Upper lobe of left lung (tissue), 6 donors: Measurements from ENCODE around the gene SLC25A15. TPM values are rescaled to one million over a fixed set of nuclear protein-coding genes. Genes with fewer than 3 reads are reported as not detected.

Experiments used
- ATAC-seq, 2 donors: fragments of 200-7000 bp; cut with Tn5 transposase; one replicate each; pipeline ENCODE4 v1.9.1; 2022; ENCODE audit warnings: mild to moderate bottlenecking in 2 of 2, moderate library complexity in 2 of 2; ENCODE audit not compliant: low FRiP score in 2 of 2
- DNase-seq, 2 donors: peaks; one replicate each; pipeline ENCODE4 v3.0.0-alpha.2; 2019 to 2020
- H3K27ac ChIP-seq, 4 donors: fragments of 200-600 bp; sonication (generic); one replicate each; pipeline ENCODE4 v1.5.1; 2016 to 2019
- H3K27me3 ChIP-seq, 4 donors: fragments of 200-600 bp; sonication (generic); one replicate each; pipeline ENCODE4 v1.5.1; 2017 to 2019
- H3K36me3 ChIP-seq, 4 donors: fragments of 200-600 bp; sonication (generic); one replicate each; pipeline ENCODE4 v1.5.1; 2016 to 2019
- H3K4me1 ChIP-seq, 4 donors: fragments of 200-600 bp; sonication (generic); one replicate each; pipeline ENCODE4 v1.5.1; 2018 to 2019
- H3K4me3 ChIP-seq, 4 donors: fragments of 200-600 bp; sonication (generic); one replicate each; pipeline ENCODE4 v1.5.1; 2017 to 2019; ENCODE audit warnings: mild to moderate bottlenecking in 2 of 4, moderate library complexity in 1 of 4
- H3K9me3 ChIP-seq, 4 donors: fragments of 200-600 bp; sonication (generic); one replicate each; pipeline ENCODE4 v1.5.1; 2018 to 2019
- EP300 ChIP-seq, 4 donors: sonication (generic); formaldehyde crosslinking; IDR thresholded peaks; one replicate each; pipeline ENCODE4 v1.5.1; 2017; ENCODE audit warnings: antibody characterized with exemption in 4 of 4, control low read depth in 2 of 4
- POLR2A ChIP-seq, 4 donors: fragments of 450-650 bp; IDR thresholded peaks; one replicate each; pipeline ENCODE4 v1.5.1; 2016 to 2017; ENCODE audit warnings: antibody characterized with exemption in 4 of 4, mild to moderate bottlenecking in 2 of 4
- POLR2AphosphoS5 ChIP-seq, 2 donors: sonication (generic); formaldehyde crosslinking; IDR thresholded peaks; one replicate each; pipeline ENCODE4 v1.5.1; 2017; ENCODE audit warnings: antibody characterized with exemption in 2 of 2
- WGBS, 2 donors: methylation state at CpG; one replicate each; pipeline ENCODE4 v1.1.5; 2017 to 2018; 5-methylcytosine and 5-hydroxymethylcytosine counted together
- total RNA-seq, 6 donors: library from RNA; depleted of rRNA in 4 of 6; stranded (reverse); fragments of >200 nt in 4 of 6; gene quantifications; one replicate each; pipeline versions ENCODE4 v1.1.0 to v1.2.1, GENCODE V29; 2016 to 2021
- TF ChIP-seq, protein P1 (sequence below), 6 experiments: fragments of 450-650 bp in 4 of 6; fragments of 200-600 bp in 2 of 6; sonication (generic) in 2 of 6; IDR thresholded peaks; one replicate each; pipeline ENCODE4 v1.5.1; 2016 to 2019; ENCODE audit warnings: antibody characterized with exemption in 6 of 6
- donor health status: DM: no; HTN: no; CAD: no; lungs with moderate emphysema.
- donor health status: DM: no; HTN: yes; CAD: no; lungs with severe emphysema.

The SLC25A15 gene
- total RNA-seq, 6 donors from 2014 or later, result 4.7 to 9.9 (median 5.8) TPM; not detected in 1

DNA sequence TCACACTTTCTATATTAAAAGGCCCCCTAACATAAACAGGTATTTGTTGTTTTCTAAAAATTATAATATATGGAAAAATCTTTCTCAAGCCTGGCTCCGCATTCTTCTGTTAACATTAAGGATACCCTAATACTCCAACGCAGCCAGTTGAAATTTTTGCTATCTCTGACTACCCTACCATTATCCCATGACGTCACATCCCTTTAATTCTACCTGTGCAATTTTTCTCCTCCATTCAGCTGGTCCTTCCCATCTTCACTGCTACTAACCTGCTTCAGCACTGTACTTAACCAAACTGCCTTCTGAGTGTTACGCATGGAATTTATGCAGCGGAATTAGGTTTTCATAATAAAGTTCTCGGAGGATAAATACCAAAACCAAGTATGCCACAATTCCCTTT lies 19.4 kb upstream of the SLC25A15 start:
- WGBS, 2 donors, result 81 to 84% methylated on average over 6 of the region's 6 CpGs
- ATAC-seq (no peak), DNase-seq (no peak)
- no peaks in the 10 kb centered on the region for H3K27me3 ChIP-seq
- TF ChIP-seq EP300 (IDR thresholded peaks at IDR 0.05) (no peak), POLR2AphosphoS5 (IDR thresholded peaks at IDR 0.05) (no peak), POLR2A (IDR thresholded peaks at IDR 0.05) (no peak)
- TF ChIP-seq, protein P1, sequence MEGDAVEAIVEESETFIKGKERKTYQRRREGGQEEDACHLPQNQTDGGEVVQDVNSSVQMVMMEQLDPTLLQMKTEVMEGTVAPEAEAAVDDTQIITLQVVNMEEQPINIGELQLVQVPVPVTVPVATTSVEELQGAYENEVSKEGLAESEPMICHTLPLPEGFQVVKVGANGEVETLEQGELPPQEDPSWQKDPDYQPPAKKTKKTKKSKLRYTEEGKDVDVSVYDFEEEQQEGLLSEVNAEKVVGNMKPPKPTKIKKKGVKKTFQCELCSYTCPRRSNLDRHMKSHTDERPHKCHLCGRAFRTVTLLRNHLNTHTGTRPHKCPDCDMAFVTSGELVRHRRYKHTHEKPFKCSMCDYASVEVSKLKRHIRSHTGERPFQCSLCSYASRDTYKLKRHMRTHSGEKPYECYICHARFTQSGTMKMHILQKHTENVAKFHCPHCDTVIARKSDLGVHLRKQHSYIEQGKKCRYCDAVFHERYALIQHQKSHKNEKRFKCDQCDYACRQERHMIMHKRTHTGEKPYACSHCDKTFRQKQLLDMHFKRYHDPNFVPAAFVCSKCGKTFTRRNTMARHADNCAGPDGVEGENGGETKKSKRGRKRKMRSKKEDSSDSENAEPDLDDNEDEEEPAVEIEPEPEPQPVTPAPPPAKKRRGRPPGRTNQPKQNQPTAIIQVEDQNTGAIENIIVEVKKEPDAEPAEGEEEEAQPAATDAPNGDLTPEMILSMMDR (IDR thresholded peaks at IDR 0.05), result no peak
- peak overlapping the region; percentile 84 to 93 (median 89) for H3K27ac ChIP-seq
- no peaks in the 10 kb centered on the region for H3K9me3 ChIP-seq
- H3K4me1 ChIP-seq, result peaks cover 13 to 19% (median 13%) of the 10 kb centered on the region in 4 donors
- H3K36me3 ChIP-seq, result peaks cover 0 to 8% (median 0%) of the 10 kb centered on the region in 4 donors
- peak overlapping the region; percentile 69 to 91 (median 83) for H3K4me3 ChIP-seq

GRCh38 chr13:40770609-40770933 lies 18.8 kb upstream of the SLC25A15 start:
- Histone ChIP-seq H3K4me3 (peak overlapping the region; percentile 69 to 91 (median 83)), H3K36me3 (peaks cover 0 to 4% (median 0%) of the 10 kb centered on the region in 4 donors), H3K27me3 (no peaks in the 10 kb centered on the region), H3K27ac (peak overlapping the region; percentile 84 to 93 (median 89)), H3K9me3 (no peaks in the 10 kb centered on the region), H3K4me1 (peaks cover 13 to 19% (median 13%) of the 10 kb centered on the region in 4 donors)
- 0% methylated on average over 9 of the region's 9 CpGs for WGBS, 2 donors
- no peak for TF ChIP-seq EP300 (IDR thresholded peaks at IDR 0.05)
- TF ChIP-seq POLR2A (IDR thresholded peaks at IDR 0.05), result no peak
- TF ChIP-seq POLR2AphosphoS5 (IDR thresholded peaks at IDR 0.05), result no peak
- ATAC-seq (no peak), DNase-seq (no peak)

DNA sequence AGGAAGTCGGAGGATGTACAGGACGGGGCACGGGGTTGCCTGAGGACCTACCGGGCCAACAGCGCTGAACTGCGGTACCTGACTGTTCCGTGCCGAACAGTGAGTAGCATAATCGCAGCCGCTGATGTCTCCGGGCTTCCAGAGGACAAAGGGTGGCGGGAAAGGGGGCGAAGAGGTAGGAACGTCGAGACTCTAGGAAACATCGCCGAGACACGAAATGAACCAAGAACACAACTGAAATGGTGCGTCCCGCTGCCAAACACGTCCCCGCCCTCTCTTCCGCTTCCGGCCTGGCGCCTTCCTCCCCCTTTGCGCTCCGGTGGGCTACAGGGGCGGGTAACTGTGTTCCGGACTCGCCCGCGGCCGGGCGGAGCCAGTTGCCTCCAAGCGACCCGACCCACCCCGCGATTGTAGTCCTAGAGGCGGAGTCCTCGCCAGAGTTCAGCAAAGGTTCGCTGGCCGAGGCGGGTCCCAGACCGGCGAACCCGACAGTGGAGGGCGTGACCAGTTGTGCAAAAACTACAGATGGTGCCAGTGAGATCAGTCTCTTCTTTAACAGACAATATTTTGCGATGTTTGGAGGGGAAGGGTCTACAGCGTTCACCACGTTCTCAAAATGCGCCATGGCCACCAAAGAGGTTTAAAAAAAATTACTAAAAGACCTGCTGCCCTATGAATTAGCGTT lies 18.3 kb upstream of the SLC25A15 start, which contains the start of gene MRPS31:
TSS of gene MRPS31 (minus strand) at position 257 of the 685 bp plus-strand sequence. CDS start at position 203, 54 bp downstream.
- Histone ChIP-seq H3K4me1 (peaks cover 13 to 19% (median 13%) of the 10 kb centered on the region in 4 donors), H3K4me3 (peak within 1 kb of the TSS; percentile 69 to 91 (median 83)), H3K9me3 (no peaks in the 10 kb centered on the region), H3K27me3 (no peaks in the 10 kb centered on the region), H3K27ac (peak within 1 kb of the TSS; percentile 84 to 93 (median 89)), H3K36me3 (peaks cover 0 to 4% (median 0%) of the 10 kb centered on the region in 4 donors)
- DNase-seq, result peak; percentile 98 to 99
- TF ChIP-seq POLR2A (IDR thresholded peaks at IDR 0.05) (peak in 3 of 4 donors; percentile 26 to 78 (median 28)), EP300 (IDR thresholded peaks at IDR 0.05) (peak in 1 of 4 donors; percentile 84), POLR2AphosphoS5 (IDR thresholded peaks at IDR 0.05) (peak; percentile 91 to 95)
- TF ChIP-seq, protein P1 (IDR thresholded peaks at IDR 0.05), result peak in 2 of 6 experiments; percentile 18 to 41
- peak; percentile 100 for ATAC-seq
- WGBS, 2 donors, result 0% methylated on average over 40 to 49 of the region's 52 CpGs

- DNase-seq, result no peak
- Histone ChIP-seq H3K27me3 (no peaks in the 10 kb centered on the region), H3K9me3 (no peaks in the 10 kb centered on the region), H3K4me3 (no peak overlapping the region), H3K36me3 (no peaks in the 10 kb centered on the region), H3K4me1 (peaks cover 19 to 33% (median 23%) of the 10 kb centered on the region in 4 donors), H3K27ac (no peak overlapping the region)
- ATAC-seq, result no peak
- TF ChIP-seq EP300 (IDR thresholded peaks at IDR 0.05), result no peak
- no peak for TF ChIP-seq POLR2AphosphoS5 (IDR thresholded peaks at IDR 0.05)
- no peak for TF ChIP-seq POLR2A (IDR thresholded peaks at IDR 0.05)
- TF ChIP-seq, protein P1 (IDR thresholded peaks at IDR 0.05), result no peak
- WGBS, 2 donors, result 92 to 98% methylated on average over 6 of the region's 6 CpGs
Measured at GRCh38 chr13:40772765-40773473, 16.5 kb upstream of the SLC25A15 start.

DNA sequence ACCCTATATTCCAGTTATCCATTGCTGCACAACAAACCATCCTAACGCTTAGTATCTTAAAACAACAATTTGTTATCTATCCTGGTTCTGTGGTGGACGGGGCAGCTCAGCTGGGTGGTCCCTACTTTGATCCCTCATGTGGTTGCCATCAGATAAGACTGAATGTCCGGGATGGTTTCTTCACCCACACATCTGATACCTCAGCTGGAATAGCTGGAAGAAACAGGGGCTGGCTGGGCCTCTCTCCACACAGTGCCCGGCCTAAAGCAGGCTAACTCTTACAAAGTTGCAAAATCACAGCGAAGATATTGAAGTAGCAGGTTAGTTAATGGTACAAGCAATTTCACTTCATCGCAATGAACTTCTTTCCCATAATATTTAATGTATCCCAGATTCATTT lies 14.7 kb upstream of the SLC25A15 start:
- Histone ChIP-seq H3K9me3 (no peaks in the 10 kb centered on the region), H3K4me3 (no peak overlapping the region), H3K27me3 (no peaks in the 10 kb centered on the region), H3K36me3 (no peaks in the 10 kb centered on the region), H3K27ac (no peak overlapping the region), H3K4me1 (peaks cover 13 to 30% (median 19%) of the 10 kb centered on the region in 4 donors)
- ATAC-seq (no peak), DNase-seq (no peak)
- WGBS, 2 donors, result 64 to 73% methylated on average over 6 of the region's 6 CpGs
- TF ChIP-seq EP300 (IDR thresholded peaks at IDR 0.05) (no peak), POLR2AphosphoS5 (IDR thresholded peaks at IDR 0.05) (no peak), POLR2A (IDR thresholded peaks at IDR 0.05) (no peak)
- TF ChIP-seq, protein P1 (IDR thresholded peaks at IDR 0.05), result no peak
